ENCODE data around the gene GCN1. TPM values are rescaled to one million over a fixed set of nuclear protein-coding genes. Genes with fewer than 3 reads are reported as not detected.

The GCN1 gene
- total RNA-seq, 1 experiment from 2014 or later: 117 TPM

DNA sequence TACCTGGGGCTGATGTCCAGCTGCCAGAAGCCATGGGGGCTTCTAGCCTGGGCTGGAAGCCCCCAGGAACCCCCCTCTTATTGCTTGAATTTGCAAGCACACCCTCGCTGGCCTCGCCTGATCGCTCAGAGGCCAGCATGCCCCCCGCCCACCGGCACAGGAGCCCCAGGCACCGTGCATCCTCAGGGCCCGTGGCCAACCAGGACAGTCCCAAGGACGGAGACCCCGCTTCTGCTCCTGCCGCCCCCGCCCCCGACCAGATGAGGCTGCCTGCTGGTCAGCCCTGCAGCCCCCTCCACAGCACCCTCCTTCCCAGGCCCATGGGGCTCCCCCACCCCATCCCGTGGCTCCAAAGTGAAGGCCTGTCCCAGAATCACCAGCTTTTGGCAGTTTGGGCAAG is 99.2 kb downstream of the GCN1 start:
- Mint-ChIP-seq H3K9me3 (ENCODE audit: unreplicated experiment) (no peaks in the 10 kb centered on the region), H3K4me3 (ENCODE audit: unreplicated experiment) (no peak overlapping the region), H3K4me1 (ENCODE audit: insufficient read depth, unreplicated experiment) (peaks cover 7% of the 10 kb centered on the region), H3K27ac (ENCODE audit: low read depth, unreplicated experiment) (no peak overlapping the region), H3K27me3 (ENCODE audit: insufficient read depth, unreplicated experiment) (no peaks in the 10 kb centered on the region), H3K36me3 (ENCODE audit: insufficient read depth, unreplicated experiment) (peaks cover 60% of the 10 kb centered on the region)
- intact Hi-C loops (cut with micrococcal nuclease): no loop called here
- BruUV-seq (replicated peaks): no TSS peak
- TF ChIP-seq, protein P1, sequence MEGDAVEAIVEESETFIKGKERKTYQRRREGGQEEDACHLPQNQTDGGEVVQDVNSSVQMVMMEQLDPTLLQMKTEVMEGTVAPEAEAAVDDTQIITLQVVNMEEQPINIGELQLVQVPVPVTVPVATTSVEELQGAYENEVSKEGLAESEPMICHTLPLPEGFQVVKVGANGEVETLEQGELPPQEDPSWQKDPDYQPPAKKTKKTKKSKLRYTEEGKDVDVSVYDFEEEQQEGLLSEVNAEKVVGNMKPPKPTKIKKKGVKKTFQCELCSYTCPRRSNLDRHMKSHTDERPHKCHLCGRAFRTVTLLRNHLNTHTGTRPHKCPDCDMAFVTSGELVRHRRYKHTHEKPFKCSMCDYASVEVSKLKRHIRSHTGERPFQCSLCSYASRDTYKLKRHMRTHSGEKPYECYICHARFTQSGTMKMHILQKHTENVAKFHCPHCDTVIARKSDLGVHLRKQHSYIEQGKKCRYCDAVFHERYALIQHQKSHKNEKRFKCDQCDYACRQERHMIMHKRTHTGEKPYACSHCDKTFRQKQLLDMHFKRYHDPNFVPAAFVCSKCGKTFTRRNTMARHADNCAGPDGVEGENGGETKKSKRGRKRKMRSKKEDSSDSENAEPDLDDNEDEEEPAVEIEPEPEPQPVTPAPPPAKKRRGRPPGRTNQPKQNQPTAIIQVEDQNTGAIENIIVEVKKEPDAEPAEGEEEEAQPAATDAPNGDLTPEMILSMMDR (IDR thresholded peaks at IDR 0.05; ENCODE audit: unreplicated experiment): no peak
- ChIA-PET POLR2A (interaction anchor here (0.6 kb wide), 1 partner anchor 194 kb away, joined by 3 read pairs; no protein-coding TSS in a partner anchor), CTCF (no interaction called here)
- no peak for DNase-seq (ENCODE audit: unreplicated experiment)

DNA sequence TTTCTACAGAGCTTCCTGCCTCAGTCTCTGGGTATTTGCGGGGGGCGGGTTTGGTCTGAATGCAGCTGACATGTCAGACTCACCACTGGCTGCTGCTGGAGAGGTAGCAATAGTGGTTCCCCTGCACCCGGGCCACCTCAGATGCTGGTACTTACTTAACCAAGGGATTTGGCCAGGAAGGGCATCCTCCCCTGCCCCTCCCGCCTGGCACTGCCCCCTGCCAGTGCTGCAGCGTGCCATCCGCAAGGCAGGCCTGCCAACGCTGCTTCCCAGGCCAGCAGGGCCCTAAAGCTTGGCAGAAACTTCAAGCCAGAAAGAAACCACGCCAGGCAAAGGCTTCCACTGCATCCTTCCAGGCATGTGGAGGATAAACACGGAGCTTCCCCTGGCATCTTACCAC is 100.0 kb downstream of the GCN1 start:
- BruUV-seq (replicated peaks): no TSS peak
- ChIA-PET CTCF (no interaction called here), POLR2A (interaction anchor here (0.6 to 1.2 kb wide), 3 partner anchors 12 to 195 kb away, joined by 3 to 4 read pairs (median 3); partner anchors contain the start of gene BICDL1)
- Mint-ChIP-seq H3K9me3 (ENCODE audit: unreplicated experiment) (no peaks in the 10 kb centered on the region), H3K27me3 (ENCODE audit: insufficient read depth, unreplicated experiment) (no peaks in the 10 kb centered on the region), H3K36me3 (ENCODE audit: insufficient read depth, unreplicated experiment) (peaks cover 51% of the 10 kb centered on the region), H3K4me3 (ENCODE audit: unreplicated experiment) (no peak overlapping the region), H3K27ac (ENCODE audit: low read depth, unreplicated experiment) (no peak overlapping the region), H3K4me1 (ENCODE audit: insufficient read depth, unreplicated experiment) (peaks cover 7% of the 10 kb centered on the region)
- DNase-seq (ENCODE audit: unreplicated experiment): no peak
- TF ChIP-seq, protein P1 (IDR thresholded peaks at IDR 0.05; ENCODE audit: unreplicated experiment): no peak
- intact Hi-C loops (cut with micrococcal nuclease): no loop called here

DNA sequence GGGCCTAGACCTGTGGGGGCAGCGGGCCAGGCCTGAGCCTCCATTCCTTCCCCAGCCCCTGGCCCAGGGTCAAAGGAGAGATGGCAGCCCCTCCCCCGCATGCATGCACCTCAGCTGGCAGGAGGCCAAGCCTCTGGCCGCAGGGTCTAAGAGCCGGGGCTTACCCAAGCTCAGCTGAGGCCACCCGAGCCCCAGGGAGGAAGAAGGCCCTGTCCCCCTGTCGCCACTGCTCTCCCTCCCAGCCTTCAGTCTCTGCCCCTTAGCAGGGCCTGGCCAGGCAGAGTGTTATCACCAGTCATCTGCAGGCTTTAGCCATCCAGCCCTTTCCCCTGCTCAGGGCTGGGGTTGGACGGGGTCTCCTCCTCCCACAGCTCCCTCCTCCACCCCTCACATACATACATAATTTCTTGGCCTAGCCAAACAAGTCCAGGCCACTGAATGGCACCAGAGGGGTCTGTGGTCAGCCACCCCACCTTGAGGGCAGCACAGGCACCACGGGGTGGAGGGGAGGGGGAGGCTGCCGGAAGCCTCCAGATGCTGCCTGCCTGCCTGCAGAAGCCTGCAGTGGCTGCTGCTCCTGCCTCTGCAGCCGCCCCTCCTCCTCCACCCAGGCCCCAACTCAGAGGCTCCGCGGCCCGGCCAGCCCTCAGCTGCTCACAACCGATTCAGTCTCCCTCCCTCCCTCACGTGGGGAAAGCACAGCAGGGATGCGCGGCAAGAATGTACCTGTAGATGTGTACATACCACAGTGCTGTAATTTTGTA is 100.7 kb downstream of the GCN1 start:
- BruUV-seq (replicated peaks): no TSS peak
- peaks cover 7% of the 10 kb centered on the region for H3K4me1 Mint-ChIP-seq (ENCODE audit: insufficient read depth, unreplicated experiment)
- TF ChIP-seq, protein P1 (IDR thresholded peaks at IDR 0.05; ENCODE audit: unreplicated experiment): no peak
- CTCF ChIA-PET: interaction anchor here (0.7 to 0.8 kb wide), 2 partner anchors 85 to 136 kb away, joined by 3 to 4 read pairs; no protein-coding TSS in a partner anchor
- no peaks in the 10 kb centered on the region for H3K9me3 Mint-ChIP-seq (ENCODE audit: unreplicated experiment)
- POLR2A ChIA-PET: interaction anchor here (0.9 to 1.2 kb wide), 4 partner anchors 13 to 105 kb away, joined by 3 to 4 read pairs (median 3); partner anchors contain the start of genes BICDL1 and RAB35
- no peak overlapping the region for H3K4me3 Mint-ChIP-seq (ENCODE audit: unreplicated experiment)
- peaks cover 50% of the 10 kb centered on the region for H3K36me3 Mint-ChIP-seq (ENCODE audit: insufficient read depth, unreplicated experiment)
- no peak overlapping the region for H3K27ac Mint-ChIP-seq (ENCODE audit: low read depth, unreplicated experiment)
- DNase-seq (ENCODE audit: unreplicated experiment): no peak
- intact Hi-C loops (cut with micrococcal nuclease): no loop called here
- no peaks in the 10 kb centered on the region for H3K27me3 Mint-ChIP-seq (ENCODE audit: insufficient read depth, unreplicated experiment)

DNA sequence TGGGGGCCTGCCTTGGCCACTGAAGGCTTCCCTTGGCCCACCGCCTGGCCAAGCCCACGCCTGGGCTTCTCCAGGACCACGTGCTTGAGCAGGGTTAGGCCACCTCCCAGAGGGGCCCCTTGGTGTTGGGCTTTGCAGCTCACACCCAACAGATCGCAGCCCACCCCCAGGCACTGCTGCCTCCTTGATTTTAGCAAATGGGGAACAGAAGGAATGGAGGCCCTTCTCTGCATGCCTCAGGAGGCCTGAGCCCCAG is 101.3 kb downstream of the GCN1 start:
- ChIA-PET CTCF (interaction anchor here (0.8 kb wide), 1 partner anchor 135 kb away, joined by 4 read pairs; no protein-coding TSS in a partner anchor), POLR2A (interaction anchor here (0.9 to 1.2 kb wide), 3 partner anchors 14 to 104 kb away, joined by 3 read pairs; partner anchors contain the start of gene RAB35)
- Mint-ChIP-seq H3K27me3 (ENCODE audit: insufficient read depth, unreplicated experiment) (no peaks in the 10 kb centered on the region), H3K4me3 (ENCODE audit: unreplicated experiment) (no peak overlapping the region), H3K27ac (ENCODE audit: low read depth, unreplicated experiment) (no peak overlapping the region), H3K36me3 (ENCODE audit: insufficient read depth, unreplicated experiment) (peaks cover 48% of the 10 kb centered on the region), H3K9me3 (ENCODE audit: unreplicated experiment) (no peaks in the 10 kb centered on the region), H3K4me1 (ENCODE audit: insufficient read depth, unreplicated experiment) (peaks cover 7% of the 10 kb centered on the region)
- TF ChIP-seq, protein P1 (IDR thresholded peaks at IDR 0.05; ENCODE audit: unreplicated experiment): no peak
- no TSS peak for BruUV-seq (replicated peaks)
- intact Hi-C loops (cut with micrococcal nuclease): no loop called here
- no peak for DNase-seq (ENCODE audit: unreplicated experiment)
